HEK293 (cell line): ENCODE measurements around the gene FMN1.

Experiments
- SCRT2 ChIP-seq: fragments of 450-650 bp; formaldehyde crosslinking; IDR thresholded peaks from 2 replicates; pipeline ENCODE4 v1.5.1; 2016; ENCODE audit warnings: missing biosample characterization, missing genetic modification characterization
- ZNF670 ChIP-seq: fragments of 450-650 bp; formaldehyde crosslinking; IDR thresholded peaks from 2 replicates; pipeline ENCODE4 v1.5.1; 2016; ENCODE audit warnings: missing biosample characterization, missing genetic modification characterization, low read depth

DNA sequence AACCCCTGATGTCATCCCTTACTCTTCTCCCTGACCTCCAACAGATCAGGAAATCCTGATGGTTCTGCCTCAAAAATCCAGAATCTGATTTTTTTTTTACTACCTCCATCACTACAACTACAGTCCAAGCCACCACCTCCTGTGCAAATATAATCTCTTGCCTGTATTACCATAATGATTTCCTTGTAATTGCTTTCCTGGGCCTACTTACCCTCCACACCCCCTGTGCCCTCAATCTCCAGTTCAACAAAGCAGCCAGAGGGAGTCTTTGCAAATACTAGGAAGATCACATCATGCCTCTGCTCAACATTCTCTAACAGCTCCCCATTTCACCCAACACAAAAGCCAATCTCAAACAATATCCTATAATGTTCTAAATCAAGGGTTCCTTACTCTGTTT, 159.9 kb downstream of the FMN1 start:
- no peak for TF ChIP-seq ZNF670
- TF ChIP-seq SCRT2 = no peak
